GM13976 (cell line): Measurements from ENCODE around the gene TNS1.
A peak's percentile ranks its signal among the peaks of the same experiment; 100 is the strongest.

Experiments used
- DNase-seq: peaks from one replicate; pipeline ENCODE4 v3.0.0; 2012; ENCODE audit warnings: low spot score
- CTCF ChIP-seq: IDR thresholded peaks from 2 replicates; pipeline ENCODE4 v1.5.1; 2012; ENCODE audit warnings: borderline replicate concordance, mild to moderate bottlenecking; ENCODE audit not compliant: insufficient read depth; ENCODE audit errors: extremely low read depth, missing control alignments, control extremely low read depth
- in situ Hi-C: fragments of 300-500 bp; cut with MboI; formaldehyde crosslinking; loops from one replicate; pipeline ENCODE4 v1.12.0; 2022; ENCODE audit warnings: low sequenced_read_pairs, mixed read lengths, inconsistent platforms; ENCODE audit not compliant: unreplicated experiment

TNS1 gene

GRCh38 chr2:217800433-217801114, 202.2 kb downstream of the TNS1 start:
- in situ Hi-C loops = no loop called here
- DNase-seq = no peak
- no peak for TF ChIP-seq CTCF

GRCh38 chr2:217799563-217800432, 203.0 kb downstream of the TNS1 start:
- in situ Hi-C loops = loop anchor here (10.0 to 25.0 kb wide), 3 partner anchors 88 to 263 kb away; partner anchors contain the start of gene RUFY4
- DNase-seq = no peak
- TF ChIP-seq CTCF = no peak

GRCh38 chr2:217798743-217799562, 203.8 kb downstream of the TNS1 start:
- no peak for TF ChIP-seq CTCF
- peak; percentile 36 for DNase-seq
- in situ Hi-C loops = loop anchor here (10.0 to 25.0 kb wide), 3 partner anchors 88 to 263 kb away; partner anchors contain the start of gene RUFY4

GRCh38 chr2:217798191-217798590, 204.6 kb downstream of the TNS1 start:
- in situ Hi-C loops = loop anchor here (10.0 to 25.0 kb wide), 3 partner anchors 89 to 264 kb away; partner anchors contain the start of gene RUFY4
- DNase-seq = no peak
- no peak for TF ChIP-seq CTCF

GRCh38 chr2:217797661-217798069, 205.1 kb downstream of the TNS1 start:
- peak; percentile 3 for DNase-seq
- TF ChIP-seq CTCF = no peak
- in situ Hi-C loops = loop anchor here (10.0 to 25.0 kb wide), 3 partner anchors 90 to 265 kb away; partner anchors contain the start of gene RUFY4

- no peak for TF ChIP-seq CTCF
- in situ Hi-C loops = loop anchor here (10.0 to 25.0 kb wide), 3 partner anchors 90 to 265 kb away; partner anchors contain the start of gene RUFY4
- DNase-seq = peak; percentile 9
These were observed 205.6 kb downstream of the TNS1 start for GRCh38 chr2:217797165-217797564.
